Activated T-helper 9 cell treated with anti-CD3 and anti-CD28 coated beads, Interleukin-2, amount 50 U/mL, for 16 hours (primary cell): Measurements from ENCODE around the gene STAP2.

ENCODE experiments used
- DNase-seq: peaks from one replicate; pipeline ENCODE4 v3.0.0-alpha.2; 2020; ENCODE audit warnings: low read depth

Gene STAP2

DNA sequence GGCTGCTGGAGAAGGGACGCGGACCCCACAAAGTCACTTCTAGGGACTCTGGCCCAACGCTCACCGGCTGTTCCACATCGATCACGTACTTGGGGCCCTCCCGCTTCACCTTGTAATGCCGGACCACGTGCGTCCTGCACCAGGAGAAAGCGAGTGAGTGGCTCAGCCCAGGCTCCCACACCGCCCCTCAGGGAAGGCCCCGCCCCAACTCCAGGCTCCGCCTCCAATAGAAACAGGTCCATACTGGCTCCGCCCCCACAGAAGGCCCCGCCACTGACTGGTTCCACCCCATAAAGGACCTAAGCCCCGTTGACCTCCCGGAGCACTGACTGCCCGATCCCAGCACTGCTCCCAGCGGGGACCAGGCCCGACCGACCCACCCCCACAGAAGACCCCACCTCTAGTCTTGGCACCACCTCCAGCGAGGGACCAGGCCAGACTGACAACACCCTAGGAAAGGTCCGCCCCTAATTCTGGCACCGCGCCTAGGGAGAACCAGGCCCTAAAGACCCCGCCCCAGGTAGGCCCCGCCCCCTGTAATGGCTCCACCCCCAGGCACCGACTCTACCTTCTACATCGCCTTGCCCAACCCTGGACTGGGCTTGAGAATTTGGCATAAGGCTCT is 11.3 kb downstream of the STAP2 start:
- peak; percentile 43 for DNase-seq

DNA sequence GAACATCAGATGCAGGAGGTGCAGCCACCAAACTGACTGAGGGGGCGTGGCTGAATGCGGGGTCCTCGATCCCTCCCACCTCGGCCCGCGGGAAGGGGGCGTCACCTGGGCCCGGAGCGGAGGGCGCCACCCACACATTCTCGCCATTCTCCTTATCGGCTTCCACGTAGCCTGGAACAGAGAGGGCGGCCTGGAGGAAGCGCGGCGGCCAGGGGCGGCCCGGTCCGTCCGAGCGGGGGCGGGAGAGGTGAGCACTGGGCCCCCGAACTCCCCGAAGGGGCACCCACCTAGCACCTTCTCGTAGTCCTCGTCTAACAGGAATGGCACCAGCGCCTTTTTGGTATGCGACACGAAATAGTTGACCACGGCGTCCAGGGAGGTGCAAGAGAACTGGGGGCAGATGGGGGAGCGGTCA is 11.8 kb downstream of the STAP2 start:
- no peak for DNase-seq

DNA sequence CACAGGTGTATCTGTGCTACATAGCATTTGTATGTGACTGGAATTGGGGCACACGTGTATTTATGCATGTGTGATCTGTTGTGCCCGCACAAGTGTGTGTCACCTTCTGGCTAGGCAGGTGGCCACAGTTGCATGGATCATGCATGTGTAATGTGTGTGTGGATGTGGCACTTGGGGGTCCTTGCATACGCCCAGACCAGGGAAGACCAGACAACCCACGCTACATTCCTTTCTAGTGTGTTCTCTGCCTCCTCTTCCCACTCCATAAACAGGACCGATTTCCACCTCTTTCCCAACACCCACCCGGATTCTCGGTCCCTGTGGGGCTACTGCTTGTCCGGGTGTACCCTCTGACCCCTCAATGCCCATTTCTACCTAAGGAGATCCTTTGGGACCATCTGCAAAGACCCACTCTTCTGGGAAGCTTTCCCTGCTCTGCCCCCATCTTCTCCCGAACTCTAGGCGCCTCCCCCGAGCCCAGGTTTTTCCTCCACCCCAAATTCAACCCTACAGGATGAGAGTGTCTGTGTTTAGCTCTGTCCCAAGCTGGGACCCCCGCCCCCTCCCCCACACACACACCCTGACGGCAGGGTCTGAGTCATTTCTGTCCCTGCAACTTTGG is 12.3 kb downstream of the STAP2 start:
- no peak for DNase-seq

DNA sequence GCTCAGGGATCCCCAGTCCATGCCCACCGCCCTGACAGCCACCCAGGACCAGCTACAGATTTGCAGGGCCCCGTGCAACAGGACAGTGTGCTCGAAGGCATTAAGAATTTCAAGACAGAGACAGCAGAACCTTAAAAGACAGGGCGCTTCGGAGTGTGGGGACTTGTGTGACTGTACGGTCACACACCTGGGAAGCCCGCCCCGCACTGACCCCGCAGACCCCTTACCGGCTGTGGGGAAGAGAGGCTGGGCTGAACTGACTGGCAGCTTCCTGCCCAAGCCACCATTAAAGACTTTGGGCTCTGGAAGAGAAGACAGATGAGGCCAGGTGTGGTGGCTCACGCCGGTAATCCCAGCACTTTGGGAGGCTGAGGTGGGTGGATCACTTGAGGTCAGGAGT is 14.4 kb downstream of the STAP2 start:
- DNase-seq, result no peak

DNA sequence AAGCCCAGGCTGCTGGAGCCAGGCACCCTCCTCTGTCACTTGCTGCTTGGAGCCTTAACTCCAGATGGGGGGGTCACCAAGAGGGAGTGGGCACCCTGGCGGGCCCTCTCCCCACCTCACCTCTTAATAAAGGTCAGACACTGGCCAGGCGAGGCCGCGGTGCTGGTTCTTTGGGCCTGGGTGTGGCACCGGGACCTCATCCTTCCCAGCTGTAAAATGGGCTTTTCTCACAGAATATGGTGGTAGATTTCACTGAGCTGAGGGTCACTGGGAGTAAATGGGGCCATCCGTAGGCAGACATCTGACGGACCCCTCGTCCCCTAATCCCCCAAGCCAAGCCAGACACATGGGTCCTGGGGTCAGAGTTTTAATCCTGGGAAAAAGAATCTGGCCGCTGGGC is 14.9 kb downstream of the STAP2 start:
- DNase-seq, result no peak

DNA sequence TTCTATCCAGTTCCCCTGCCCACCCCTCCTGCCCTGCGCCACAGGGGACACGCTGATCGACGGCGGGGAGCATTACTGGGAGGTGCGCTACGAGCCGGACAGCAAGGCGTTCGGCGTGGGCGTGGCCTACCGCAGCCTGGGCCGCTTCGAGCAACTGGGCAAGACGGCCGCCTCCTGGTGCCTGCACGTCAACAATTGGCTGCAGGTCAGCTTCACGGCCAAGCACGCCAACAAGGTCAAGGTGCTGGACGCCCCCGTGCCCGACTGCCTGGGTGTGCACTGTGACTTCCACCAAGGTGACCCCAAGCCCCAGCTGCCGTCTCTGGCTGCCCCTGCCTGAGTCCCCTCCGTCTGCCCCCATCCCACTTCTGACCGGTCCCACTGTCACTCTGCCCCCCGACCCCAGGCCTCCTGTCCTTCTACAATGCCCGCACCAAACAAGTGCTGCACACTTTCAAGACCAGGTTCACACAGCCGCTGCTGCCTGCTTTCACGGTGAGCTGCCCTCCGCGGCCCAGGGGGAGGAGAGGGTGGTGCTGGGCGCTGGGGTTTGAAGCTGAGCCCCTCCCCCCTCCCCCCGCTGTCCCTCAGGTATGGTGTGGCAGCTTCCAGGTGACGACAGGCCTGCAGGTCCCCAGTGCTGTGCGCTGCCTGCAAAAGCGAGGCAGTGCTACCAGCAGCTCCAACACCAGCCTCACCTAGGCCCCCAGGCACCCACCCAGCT is 15.5 kb downstream of the STAP2 start:
- DNase-seq, result no peak

DNA sequence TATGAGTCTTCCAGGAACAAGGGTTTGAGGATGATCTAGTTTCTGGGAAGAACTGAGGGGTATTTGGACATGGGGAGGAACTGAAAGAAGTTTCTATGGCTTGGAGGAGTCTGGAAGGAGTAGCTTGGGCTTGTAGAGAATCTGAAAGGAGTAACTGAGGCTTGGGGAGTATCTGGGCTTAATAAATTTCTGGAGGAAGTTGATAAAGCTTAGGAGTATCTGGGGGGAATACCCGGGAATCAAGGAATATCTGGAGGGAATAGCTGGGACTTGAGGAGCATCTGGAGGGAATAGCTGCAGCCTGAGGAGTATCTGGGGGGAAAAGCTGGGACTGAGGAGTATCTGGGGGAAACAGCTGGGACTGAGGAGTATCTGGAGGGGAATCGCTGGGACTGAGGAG is 18.2 kb downstream of the STAP2 start:
- no peak for DNase-seq

DNA sequence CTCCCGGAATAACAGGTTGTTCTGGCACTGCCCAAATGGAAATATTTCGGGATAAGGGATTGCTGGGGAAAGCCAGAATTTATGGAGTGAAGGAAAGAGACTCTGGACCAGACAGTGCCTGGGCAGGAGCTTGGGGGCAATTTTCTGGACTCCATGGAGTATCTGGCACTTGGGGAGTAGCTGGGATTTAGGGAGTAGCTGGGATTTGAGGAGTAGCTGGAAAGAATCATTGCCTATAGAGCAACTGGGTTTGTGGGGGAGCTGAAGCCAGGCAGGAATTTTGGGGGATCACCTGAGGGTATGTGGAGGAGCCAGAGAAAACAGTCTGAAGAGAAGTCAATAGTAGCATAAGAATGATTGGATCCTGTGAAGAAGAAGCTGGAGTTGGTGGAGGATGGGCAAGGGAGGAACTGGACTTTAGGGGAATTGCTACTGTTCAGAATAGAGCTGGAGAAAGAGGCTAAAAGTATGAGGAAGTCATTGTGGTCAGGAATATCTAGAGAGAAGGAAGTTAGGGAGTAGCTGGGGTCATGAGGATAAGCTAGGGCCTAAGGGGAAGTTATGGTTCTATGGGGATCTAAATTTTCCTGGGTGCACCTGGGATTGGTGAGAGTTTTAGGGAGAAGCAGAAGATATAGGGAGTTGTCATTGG is 19.4 kb downstream of the STAP2 start:
- no peak for DNase-seq

DNA sequence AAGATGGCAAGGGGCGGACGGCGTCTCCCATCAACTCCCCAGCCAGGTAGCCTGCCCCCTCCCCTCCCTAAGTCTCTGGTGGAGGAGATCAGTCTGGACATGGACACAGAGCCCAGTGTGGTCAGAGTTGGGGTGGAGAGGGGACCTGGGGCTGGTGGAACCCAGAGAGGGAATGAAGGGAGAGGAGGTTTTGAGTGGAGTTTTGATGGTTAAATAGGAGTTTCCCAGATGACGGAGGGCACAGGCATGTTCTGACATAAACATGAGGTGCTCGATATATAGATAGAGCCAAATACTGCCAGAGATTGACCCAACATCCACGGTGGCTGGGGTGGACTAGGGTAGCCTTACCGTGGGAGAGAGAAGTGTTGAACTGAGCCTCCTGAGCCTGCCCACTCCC is 20.2 kb downstream of the STAP2 start:
- DNase-seq, result no peak

DNA sequence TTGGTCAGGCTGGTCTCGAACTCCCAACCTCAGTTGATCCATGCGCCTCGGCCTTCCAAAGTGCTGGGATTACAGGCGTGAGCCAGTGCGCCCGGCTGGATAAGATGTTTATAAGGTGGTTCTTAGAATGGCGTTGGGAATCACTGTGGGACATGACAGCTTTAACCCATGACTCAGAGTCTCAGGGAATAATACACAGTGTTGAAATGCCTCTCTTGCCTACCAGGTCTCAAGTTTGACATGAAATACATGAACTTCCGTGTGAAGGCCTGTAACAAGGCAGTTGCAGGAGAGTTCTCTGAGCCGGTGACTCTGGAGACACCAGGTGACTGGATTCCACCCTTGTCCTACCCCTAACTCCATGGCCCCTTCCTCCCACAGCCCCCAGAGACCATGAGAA is 21.7 kb downstream of the STAP2 start:
- DNase-seq, result no peak

DNA sequence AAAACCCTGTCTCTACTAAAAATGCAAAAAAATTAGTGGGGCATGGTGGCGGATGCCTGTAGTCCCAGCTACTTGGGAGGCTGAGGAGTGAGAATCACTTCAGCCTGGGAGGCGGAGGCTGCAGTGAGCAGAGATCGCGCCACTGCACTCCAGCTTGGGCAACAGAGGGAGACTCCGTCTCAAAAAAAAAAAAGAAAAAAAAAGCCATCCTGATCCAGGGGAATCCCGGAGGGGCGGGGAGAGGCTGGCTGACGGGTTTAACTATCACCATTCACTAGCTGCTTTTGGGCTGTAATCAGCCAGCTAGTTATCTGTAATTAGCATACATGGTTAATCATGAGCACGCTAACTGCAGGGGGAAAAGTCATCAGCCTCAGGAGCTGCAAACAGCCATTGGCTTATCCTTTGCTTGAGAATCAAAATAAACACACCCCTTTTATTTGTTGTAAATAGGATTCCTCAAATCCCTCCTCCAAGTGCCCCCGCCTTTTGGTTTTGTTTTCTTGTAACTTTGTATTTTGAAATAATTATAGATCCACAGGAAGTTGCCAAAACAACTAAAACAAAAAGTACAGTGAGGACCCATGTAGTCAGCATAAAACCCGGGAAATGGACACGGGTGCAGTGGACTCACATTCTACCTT is 24.7 kb downstream of the STAP2 start:
- DNase-seq, result no peak

DNA sequence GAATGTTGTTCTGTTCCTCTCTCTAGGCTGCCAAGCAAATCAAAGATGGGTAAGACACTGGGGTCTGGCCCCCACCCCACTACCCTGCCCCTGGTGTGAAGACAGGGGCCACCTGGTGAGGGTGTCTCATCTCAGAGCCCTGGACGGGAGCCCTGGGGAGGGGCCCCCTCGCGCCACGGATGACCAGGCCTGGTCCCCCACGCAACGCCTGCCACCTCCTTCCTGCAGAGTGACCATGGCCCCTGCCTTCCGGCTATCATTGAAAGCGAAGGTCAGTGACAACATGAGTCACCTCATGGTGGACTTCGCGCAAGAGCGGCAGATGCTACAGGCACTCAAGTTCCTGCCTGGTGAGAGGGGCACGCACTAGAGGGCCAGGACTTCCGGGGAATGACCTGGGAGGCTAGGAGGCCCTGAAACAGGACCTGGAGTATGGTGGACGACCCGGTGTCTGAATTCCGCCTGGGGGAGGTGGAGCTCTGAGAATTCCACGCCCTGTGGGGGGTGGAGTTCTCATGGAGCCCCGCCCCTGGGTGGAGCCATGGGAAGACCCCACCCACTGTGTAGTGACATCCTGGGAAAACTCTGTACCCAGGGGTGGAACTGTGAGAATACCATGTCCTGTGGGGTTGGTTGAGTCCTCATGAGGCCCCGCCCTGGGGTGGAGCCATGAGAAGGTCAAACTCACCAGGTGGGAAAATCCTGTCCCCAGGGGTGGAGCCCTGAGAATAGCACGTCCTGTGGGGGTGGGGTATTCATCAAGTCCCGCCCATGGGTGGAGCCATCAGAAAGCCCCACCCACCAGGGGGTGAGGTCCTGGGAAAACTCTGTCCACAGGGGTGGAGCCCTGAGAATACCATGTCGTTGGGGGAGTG is 28.1 kb downstream of the STAP2 start:
- DNase-seq, result no peak

DNA sequence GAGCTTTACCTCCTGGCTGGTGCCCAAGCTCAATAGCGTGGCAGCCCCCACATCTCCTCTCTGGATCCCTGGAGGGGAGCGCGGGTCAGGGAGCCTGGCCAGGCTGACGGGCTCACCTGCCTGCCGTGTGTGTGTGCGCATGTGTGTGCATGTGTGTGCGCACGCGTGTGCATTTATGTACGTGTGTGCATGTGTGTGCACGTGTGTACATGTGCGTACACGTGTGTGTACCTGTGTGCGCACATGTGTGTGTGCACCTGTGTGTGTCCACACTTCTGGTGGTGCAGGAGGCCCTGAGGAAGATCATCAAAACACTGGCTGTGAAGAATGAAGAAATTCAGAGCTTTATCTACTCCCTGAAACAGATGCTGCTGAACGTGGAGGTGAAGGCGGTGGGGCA is 33.0 kb downstream of the STAP2 start:
- no peak for DNase-seq

DNA sequence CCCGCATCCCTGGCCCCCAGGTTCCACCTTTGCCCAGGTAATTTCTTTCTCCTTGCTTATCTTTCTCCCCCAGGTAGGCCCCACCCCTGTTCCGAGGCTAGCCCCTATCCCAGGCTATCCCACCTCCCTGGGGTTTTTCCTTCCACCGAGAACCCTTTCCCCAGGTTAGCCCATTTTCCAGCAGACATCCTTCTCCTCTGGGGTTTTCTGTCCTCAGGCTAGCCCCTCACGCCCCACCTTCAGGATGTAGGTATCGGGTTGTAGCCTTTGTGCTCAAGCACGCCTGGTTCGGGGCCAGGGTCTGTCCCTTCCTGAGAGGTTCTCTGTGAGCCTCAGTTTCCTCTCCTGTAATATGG is 33.4 kb downstream of the STAP2 start:
- DNase-seq, result no peak

DNA sequence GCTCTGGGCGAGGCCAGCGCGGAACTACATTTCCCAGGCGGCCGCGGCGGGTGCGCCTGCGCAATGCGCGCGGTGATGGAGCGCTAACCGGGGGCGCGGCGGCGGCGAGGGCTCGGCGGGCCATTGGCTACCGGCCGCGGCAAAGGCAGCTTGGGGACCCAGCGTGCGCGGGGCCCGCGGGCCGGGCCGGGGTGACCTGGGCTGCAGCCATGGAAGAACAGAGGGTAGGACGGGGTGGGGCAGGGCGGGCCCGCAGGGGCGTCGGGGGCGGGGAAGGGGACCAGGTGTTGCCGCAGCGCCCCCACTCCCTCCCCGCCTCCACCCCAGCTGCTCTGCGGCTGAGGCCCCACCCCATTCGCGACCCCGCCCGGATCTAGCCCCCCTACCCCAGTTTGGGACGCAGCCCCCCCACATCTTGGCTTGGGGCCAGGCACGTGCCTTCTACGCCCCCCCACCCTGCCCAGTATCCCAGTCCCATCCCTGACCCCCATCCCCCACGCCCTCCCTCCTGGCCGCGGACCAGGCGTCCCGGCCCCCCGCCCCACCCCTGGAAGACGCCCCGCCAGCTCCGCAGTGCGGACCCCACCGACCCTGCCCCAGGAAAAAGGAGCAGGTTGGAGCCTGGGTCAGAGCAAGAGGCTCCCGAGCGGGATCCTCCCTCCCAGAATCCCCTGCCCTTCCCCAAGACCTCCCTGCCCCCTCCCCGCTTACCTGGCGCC is 33.9 kb downstream of the STAP2 start, which contains the start of gene FSD1:
Gene FSD1, plus strand, starts transcription at position 61 of the 719 bp plus-strand sequence. Its CDS starts 149 bp downstream, at position 210.
- DNase-seq, result peak; percentile 38

DNA sequence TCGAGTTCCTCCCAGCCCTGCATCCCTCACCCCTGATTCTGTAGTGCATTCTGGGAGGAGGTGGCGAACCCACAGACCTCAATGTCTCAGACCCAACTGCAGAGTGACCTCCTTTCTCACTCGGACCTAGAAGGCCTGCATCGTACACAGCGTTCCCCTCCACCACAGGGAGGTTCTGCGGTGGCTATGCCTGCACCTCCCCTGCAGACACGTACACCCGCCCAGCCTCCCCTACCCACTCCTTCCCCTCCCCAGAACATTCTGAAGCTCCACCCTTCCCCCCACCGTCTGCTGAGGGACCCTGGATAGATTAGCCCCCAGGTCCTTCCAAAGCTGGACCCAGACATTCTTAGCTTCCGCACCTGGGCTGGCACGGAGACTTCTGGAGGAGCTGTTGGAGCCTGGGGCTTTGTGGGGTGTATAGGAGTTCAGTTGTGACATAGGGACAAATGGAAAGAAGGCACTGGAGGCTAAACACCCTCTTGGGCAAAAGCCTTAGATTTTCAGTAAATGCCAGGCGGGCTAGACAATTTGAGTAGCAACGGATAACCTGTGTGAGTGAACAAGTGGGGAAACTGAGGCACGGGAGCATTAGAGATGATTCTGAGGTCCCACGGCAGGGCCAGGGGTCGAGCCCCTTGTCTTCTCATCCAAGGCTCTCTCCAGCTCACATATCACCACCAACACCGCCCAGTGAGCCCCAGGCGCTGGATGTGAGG is 34.6 kb downstream of the STAP2 start:
- DNase-seq, result no peak

DNA sequence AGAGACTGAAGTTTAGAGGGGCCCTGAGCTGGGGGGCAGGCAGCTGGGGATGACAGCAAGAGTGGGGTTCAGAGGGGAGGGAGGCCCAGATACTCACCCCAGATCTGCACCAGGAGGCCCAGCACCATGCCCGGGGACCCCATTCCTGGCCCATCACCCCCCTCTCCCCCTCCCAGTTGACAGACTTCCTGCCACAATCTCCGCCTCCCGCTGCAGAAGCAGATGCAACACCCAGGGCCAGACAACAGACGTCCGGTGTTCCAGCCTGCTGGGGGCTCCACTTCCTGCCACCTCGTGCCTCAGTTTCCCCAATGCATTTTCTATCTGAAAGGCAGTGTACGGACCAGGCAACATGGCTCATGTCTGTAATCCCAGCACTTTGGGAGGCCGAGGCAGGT is 36.4 kb downstream of the STAP2 start, which contains the start of gene TMIGD2:
Gene TMIGD2, minus strand, starts transcription at position 147 of the 398 bp plus-strand sequence. Its CDS starts 4 bp downstream, at position 143.
- no peak for DNase-seq

DNA sequence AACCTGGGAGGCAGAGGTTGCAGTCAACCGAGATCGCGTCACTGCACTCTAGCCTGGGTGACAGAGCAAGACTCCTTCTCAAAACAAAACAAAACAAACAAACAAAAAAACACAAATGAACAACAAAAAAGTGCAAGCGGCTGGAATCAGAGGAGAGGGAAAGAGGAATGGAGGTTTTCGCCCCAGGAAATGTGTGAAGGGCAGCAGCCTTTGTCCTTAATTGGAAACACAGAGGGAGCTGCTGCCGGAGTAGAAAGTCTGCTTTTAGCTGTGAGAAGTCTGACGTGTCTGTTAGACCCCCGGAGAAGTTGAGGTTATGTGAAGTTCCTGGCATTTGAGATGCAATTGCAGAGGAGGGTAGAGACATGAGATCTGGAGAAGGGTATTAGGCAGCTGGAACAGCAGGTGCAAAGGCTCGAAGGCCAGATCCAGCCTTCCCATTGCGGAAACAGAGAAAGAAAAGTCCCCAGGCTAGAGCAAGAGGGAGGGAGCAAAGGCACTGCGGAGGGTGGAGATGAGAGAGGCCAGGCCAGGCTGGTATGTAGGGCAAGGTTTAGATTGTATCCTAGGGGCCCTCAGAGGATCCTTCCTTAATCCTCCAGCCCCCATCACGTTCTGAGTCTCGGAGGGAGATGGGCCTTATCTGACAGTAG is 36.9 kb downstream of the STAP2 start:
- DNase-seq, result no peak

DNA sequence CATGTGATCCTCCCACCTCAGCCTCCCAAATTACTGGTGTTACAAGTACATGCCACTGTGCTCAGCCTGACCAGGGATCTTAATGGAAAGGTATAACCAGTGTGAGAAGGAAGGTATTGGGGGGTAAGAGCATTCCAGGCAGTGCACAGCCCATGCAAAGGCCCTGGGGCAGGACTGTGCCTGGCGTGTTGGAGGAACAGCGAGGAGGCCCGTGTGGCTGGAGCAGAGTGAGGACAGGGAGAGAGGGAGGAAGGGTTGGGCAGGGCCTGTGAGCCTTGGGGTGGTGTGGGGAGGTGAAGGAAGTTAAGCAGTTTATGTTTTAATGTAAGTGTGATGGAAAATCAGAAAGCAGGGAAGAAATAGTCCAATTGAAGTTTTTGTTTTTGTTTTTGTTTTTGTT is 38.0 kb downstream of the STAP2 start:
- DNase-seq, result no peak
